ENCODE data around the gene CDK4.

The CDK4 gene

GRCh38 chr12:57771873-57772428 lies 19.8 kb upstream of the CDK4 start, which contains the start of gene METTL1:
METTL1 (minus strand) TSS chr12:57772105; CDS start chr12:57772083, 22 bp downstream.
- DNase-seq (ENCODE audit: low read depth in 2 of 2): peak; percentile 89 to 94

GRCh38 chr12:57771236-57771872 lies 19.2 kb upstream of the CDK4 start:
- DNase-seq (ENCODE audit: low read depth in 2 of 2): peak; percentile 83 to 89

GRCh38 chr12:57770734-57771133 lies 18.6 kb upstream of the CDK4 start:
- DNase-seq (ENCODE audit: low read depth in 2 of 2): no peak

- no peak for DNase-seq (ENCODE audit: low read depth in 2 of 2)
Measured at GRCh38 chr12:57769594-57769993, 17.5 kb upstream of the CDK4 start.

GRCh38 chr12:57767876-57768275 lies 15.8 kb upstream of the CDK4 start:
- no peak for DNase-seq (ENCODE audit: low read depth in 2 of 2)

- no peak for DNase-seq (ENCODE audit: low read depth in 2 of 2)
Measured at GRCh38 chr12:57767305-57767698, 15.2 kb upstream of the CDK4 start.

GRCh38 chr12:57766464-57767304 lies 14.6 kb upstream of the CDK4 start, which contains the start of gene CYP27B1:
CYP27B1 (minus strand) TSS chr12:57767078; CDS start chr12:57767041, 37 bp downstream.
- no peak for DNase-seq (ENCODE audit: low read depth in 2 of 2)

GRCh38 chr12:57765698-57766463 lies 13.8 kb upstream of the CDK4 start:
- no peak for DNase-seq (ENCODE audit: low read depth in 2 of 2)

- no peak for DNase-seq (ENCODE audit: low read depth in 2 of 2)
Measured at GRCh38 chr12:57765003-57765697, 13.0 kb upstream of the CDK4 start.

GRCh38 chr12:57764662-57765002 lies 12.5 kb upstream of the CDK4 start:
- DNase-seq (ENCODE audit: low read depth in 2 of 2): no peak

- DNase-seq (ENCODE audit: low read depth in 2 of 2): no peak
Measured at GRCh38 chr12:57763881-57764661, 12.0 kb upstream of the CDK4 start.

- DNase-seq (ENCODE audit: low read depth in 2 of 2): no peak
Measured at GRCh38 chr12:57762463-57762862, 10.4 kb upstream of the CDK4 start.

GRCh38 chr12:57761391-57761998 lies 9.4 kb upstream of the CDK4 start:
- no peak for DNase-seq (ENCODE audit: low read depth in 2 of 2)

GRCh38 chr12:57760347-57760982 lies 8.4 kb upstream of the CDK4 start:
- DNase-seq (ENCODE audit: low read depth in 2 of 2): no peak

GRCh38 chr12:57759360-57759980 lies 7.4 kb upstream of the CDK4 start:
- DNase-seq (ENCODE audit: low read depth in 2 of 2): no peak

- no peak for DNase-seq (ENCODE audit: low read depth in 2 of 2)
Measured at GRCh38 chr12:57758552-57759359, 6.6 kb upstream of the CDK4 start.

- DNase-seq (ENCODE audit: low read depth in 2 of 2): no peak
Measured at GRCh38 chr12:57757771-57758170, 5.7 kb upstream of the CDK4 start.

All from stimulated activated CD8-positive, alpha-beta memory T cell treated with anti-CD3 and anti-CD28 coated beads, Interleukin-7, amount 100 ng/mL, for 4 hours (primary cell).